Lung (tissue), 12 donors: ENCODE data around the gene OR52B6. TPM values are rescaled to one million over a fixed set of nuclear protein-coding genes. Genes with fewer than 3 reads are reported as not detected.
"Not testable (repeated sequence)": the region's sequence is repeated elsewhere in the genome, so short reads cannot be mapped to it uniquely, and the experiment has no call there.

Experiments used
- ATAC-seq: fragments of 200-7000 bp; cut with Tn5 transposase; one replicate; pipeline ENCODE4 v1.9.1; 2020; ENCODE audit warnings: moderate number of reproducible peaks; ENCODE audit not compliant: insufficient read depth, low FRiP score
- DNase-seq, 3 donors: peaks; one replicate each; pipeline ENCODE4 v3.0.0-alpha.2; 2013 to 2017
- H3K27ac ChIP-seq, 2 donors: one replicate each; pipeline ENCODE4 v1.5.1; 2013; ENCODE audit warnings: mild to moderate bottlenecking in 2 of 2, moderate library complexity in 2 of 2, control low read depth in 1 of 2, inconsistent platforms in 1 of 2, low read depth in 1 of 2, low read length in 1 of 2
- H3K27me3 ChIP-seq, 3 donors: one replicate each; pipeline ENCODE4 v1.5.1; 2013; ENCODE audit warnings: low read length in 2 of 3; ENCODE audit not compliant: control insufficient read depth in 3 of 3, insufficient read depth in 3 of 3
- H3K36me3 ChIP-seq, 4 donors: one replicate each; pipeline ENCODE4 v1.5.1; 2013; ENCODE audit warnings: low read length in 4 of 4, mild to moderate bottlenecking in 1 of 4, moderate library complexity in 1 of 4; ENCODE audit not compliant: control insufficient read depth in 4 of 4, insufficient read depth in 4 of 4
- H3K4me1 ChIP-seq, 5 donors: one replicate each; pipeline ENCODE4 v1.5.1; 2013; ENCODE audit warnings: low read length in 5 of 5, mild to moderate bottlenecking in 2 of 5, moderate library complexity in 1 of 5; ENCODE audit not compliant: control insufficient read depth in 5 of 5, insufficient read depth in 5 of 5
- H3K4me3 ChIP-seq: one replicate; pipeline ENCODE4 v1.5.1; 2013; ENCODE audit warnings: mild to moderate bottlenecking, control low read depth, moderate library complexity
- H3K9ac ChIP-seq, 2 donors: one replicate each; pipeline ENCODE4 v1.5.1; 2013; ENCODE audit warnings: low read length in 2 of 2, control low read depth in 1 of 2; ENCODE audit not compliant: insufficient read depth in 1 of 2
- H3K9me3 ChIP-seq, 4 donors: one replicate each; pipeline ENCODE4 v1.5.1; 2013; ENCODE audit warnings: low read length in 3 of 4, mild to moderate bottlenecking in 1 of 4, moderate library complexity in 1 of 4; ENCODE audit not compliant: control insufficient read depth in 4 of 4, insufficient read depth in 3 of 4
- CTCF ChIP-seq: IDR thresholded peaks from 2 replicates; pipeline ENCODE4 v1.5.1; 2012; ENCODE audit warnings: mild to moderate bottlenecking; ENCODE audit errors: control extremely low read depth, extremely low read depth
- WGBS, 2 donors: extraction: QIAGEN DNeasy Blood & Tissue Kit; methylation state at CpG; one replicate each; pipeline ENCODE4 v1.1.7; 2013; 5-methylcytosine and 5-hydroxymethylcytosine counted together
- polyA plus RNA-seq, 2 donors: library from polyadenylated mRNA; stranded (reverse); fragments of 200-250 nt; gene quantifications; one replicate each; pipeline ENCODE4 v1.2.1, GENCODE V29; 2013
- total RNA-seq, 2 donors: library from RNA; depleted of rRNA in 1 of 2; stranded (reverse); fragments of >200 nt in 1 of 2; gene quantifications; one replicate each; pipeline ENCODE4 v1.2.1, GENCODE V29; 2014 to 2021
- donor health status: control.
- donor health status: control.
- donor health status: Bipolar disorder and iron deficiency.
- donor health status: healthy.
- donor health status: DM: yes; HTN: yes; CAD: no.

The OR52B6 gene
- total and polyA plus RNA-seq, 4 donors, result not detected

GRCh38 chr11:5577101-5577500, 3.6 kb upstream of the OR52B6 start:
- H3K27ac ChIP-seq, result no peak overlapping the region
- TF ChIP-seq CTCF, result no peak
- H3K4me1 ChIP-seq, result no peaks in the 10 kb centered on the region
- ATAC-seq (no peak), DNase-seq (no peak)
- peaks cover 0 to 3% (median 0%) of the 10 kb centered on the region in 3 donors for H3K27me3 ChIP-seq
- no peak overlapping the region for H3K9ac ChIP-seq
- H3K9me3 ChIP-seq, result no peaks in the 10 kb centered on the region
- no peak overlapping the region for H3K4me3 ChIP-seq
- H3K36me3 ChIP-seq, result no peaks in the 10 kb centered on the region

DNA sequence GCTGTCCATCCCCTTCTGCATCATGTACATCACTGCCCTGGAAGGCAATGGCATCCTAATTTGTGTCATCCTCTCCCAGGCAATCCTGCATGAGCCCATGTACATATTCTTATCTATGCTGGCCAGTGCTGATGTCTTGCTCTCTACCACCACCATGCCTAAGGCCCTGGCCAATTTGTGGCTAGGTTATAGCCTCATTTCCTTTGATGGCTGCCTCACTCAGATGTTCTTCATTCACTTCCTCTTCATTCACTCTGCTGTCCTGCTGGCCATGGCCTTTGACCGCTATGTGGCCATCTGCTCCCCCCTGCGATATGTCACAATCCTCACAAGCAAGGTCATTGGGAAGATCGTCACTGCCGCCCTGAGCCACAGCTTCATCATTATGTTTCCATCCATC, 337 bp downstream of the OR52B6 start:
- TF ChIP-seq CTCF, result no peak
- WGBS, 2 donors, result 84% methylated on average over 4 of the region's 4 CpGs
- no peak overlapping the region for H3K4me3 ChIP-seq

DNA sequence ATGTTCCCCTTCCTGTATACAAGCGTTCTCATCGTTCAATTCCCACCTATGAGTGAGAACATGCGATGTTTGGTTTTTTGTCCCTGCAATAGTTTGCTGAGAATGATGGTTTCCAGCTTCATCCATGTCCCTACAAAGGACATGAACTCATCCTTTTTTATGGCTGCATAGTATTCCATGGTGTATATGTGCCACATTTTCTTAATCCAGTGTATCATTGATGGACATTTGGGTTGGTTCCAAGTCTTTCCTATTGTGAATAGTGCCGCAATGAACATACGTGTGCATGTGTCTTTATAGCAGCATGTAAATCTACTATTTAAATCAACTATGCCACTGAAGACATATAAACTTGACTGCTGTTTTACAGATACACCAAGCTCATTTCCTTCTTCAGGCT, 3.8 kb downstream of the OR52B6 start:
- not testable (repeated sequence) for H3K9ac ChIP-seq
- 70 to 90% methylated on average over 5 of the region's 5 CpGs for WGBS, 2 donors

More for the DNA sequence above, 337 bp downstream of the OR52B6 start:
- no peak for ATAC-seq
- Histone ChIP-seq H3K9me3 (no peaks in the 10 kb centered on the region), H3K27me3 (peaks cover 0 to 3% (median 0%) of the 10 kb centered on the region in 3 donors), H3K36me3 (no peaks in the 10 kb centered on the region), H3K27ac (no peak overlapping the region), H3K9ac (no peak overlapping the region), H3K4me1 (no peaks in the 10 kb centered on the region)
- no peak for DNase-seq

DNA sequence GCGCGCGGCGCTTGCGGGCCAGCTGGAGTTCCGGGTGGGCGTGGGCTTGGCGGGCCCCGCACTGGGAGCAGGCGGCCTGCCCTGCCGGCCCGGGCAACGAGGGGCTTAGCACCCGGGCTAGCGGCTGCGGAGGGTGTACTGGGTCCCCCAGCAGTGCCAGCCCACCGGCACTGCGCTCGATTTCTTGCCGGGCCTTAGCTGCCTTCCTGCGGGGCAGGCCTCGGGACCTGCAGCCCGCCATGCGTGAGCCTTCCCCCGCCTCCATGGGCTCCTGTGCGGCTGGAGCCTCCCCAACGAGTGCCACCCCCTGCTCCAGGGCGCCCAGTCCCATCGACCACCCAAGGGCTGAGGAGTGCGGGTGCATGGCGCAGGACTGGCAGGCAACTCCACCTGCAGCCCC, 9.2 kb downstream of the OR52B6 start:
- H3K9me3 ChIP-seq, H3K4me1 ChIP-seq, H3K4me3 ChIP-seq, H3K27me3 ChIP-seq, H3K27ac ChIP-seq, DNase-seq, H3K9ac ChIP-seq, ATAC-seq, H3K36me3 ChIP-seq: not testable (repeated sequence)
- WGBS, 2 donors, result 96 to 97% methylated on average over 31 of the region's 31 CpGs

More for the DNA sequence above, 3.8 kb downstream of the OR52B6 start:
- DNase-seq, H3K27ac ChIP-seq, H3K4me3 ChIP-seq, H3K36me3 ChIP-seq, ATAC-seq, H3K27me3 ChIP-seq, H3K9me3 ChIP-seq, H3K4me1 ChIP-seq: not testable (repeated sequence)

GRCh38 chr11:5591613-5592012, 10.9 kb downstream of the OR52B6 start:
- ATAC-seq (no peak), DNase-seq (no peak)
- no peaks in the 10 kb centered on the region for H3K36me3 ChIP-seq
- 66 to 96% methylated on average over 3 of the region's 3 CpGs for WGBS, 2 donors
- H3K9me3 ChIP-seq, result no peaks in the 10 kb centered on the region
- no peak overlapping the region for H3K4me3 ChIP-seq
- no peaks in the 10 kb centered on the region for H3K27me3 ChIP-seq
- no peak overlapping the region for H3K9ac ChIP-seq
- TF ChIP-seq CTCF, result no peak
- H3K27ac ChIP-seq, result no peak overlapping the region
- H3K4me1 ChIP-seq, result peaks cover 0 to 1% (median 0%) of the 10 kb centered on the region in 5 donors
